ENCODE data around the gene NBEA. TPM values are rescaled to one million over a fixed set of nuclear protein-coding genes. Genes with fewer than 3 reads are reported as not detected.

NBEA gene
- total RNA-seq, 4 donors from 2014 or later, result 0.34 to 10.3 (median 2.4) TPM

DNA sequence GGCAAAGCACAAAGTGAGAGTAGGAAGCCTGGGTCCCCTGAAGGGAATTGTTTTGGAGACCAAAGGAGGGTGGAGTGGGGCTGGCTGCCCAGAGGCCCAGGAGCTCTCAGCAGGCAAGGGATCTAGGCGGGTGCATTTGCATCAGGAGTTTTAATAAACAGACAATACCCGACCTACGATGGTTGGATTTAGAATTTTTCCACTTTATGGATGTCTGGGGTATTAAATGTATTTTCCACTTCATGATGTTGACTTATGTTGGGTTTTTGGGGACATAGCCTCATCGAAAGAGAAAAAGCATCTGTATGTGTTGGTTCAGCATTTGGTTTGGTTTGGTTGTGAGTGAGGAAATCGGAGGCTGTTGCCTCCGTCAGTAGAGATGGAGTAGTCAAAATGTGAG, 739.6 kb downstream of the NBEA start:
- intact Hi-C loops (cut with DNase I), result no loop called here
- Histone ChIP-seq H3K36me3 (no peaks in the 10 kb centered on the region), H3K27ac (no peak overlapping the region), H3K9me3 (peaks cover 0 to 3% (median 0%) of the 10 kb centered on the region in 3 donors), H3K4me3 (no peak overlapping the region), H3K27me3 (no peaks in the 10 kb centered on the region), H3K4me1 (no peaks in the 10 kb centered on the region)
- no peak for TF ChIP-seq POLR2A (IDR thresholded peaks at IDR 0.05)
- TF ChIP-seq, protein P1, sequence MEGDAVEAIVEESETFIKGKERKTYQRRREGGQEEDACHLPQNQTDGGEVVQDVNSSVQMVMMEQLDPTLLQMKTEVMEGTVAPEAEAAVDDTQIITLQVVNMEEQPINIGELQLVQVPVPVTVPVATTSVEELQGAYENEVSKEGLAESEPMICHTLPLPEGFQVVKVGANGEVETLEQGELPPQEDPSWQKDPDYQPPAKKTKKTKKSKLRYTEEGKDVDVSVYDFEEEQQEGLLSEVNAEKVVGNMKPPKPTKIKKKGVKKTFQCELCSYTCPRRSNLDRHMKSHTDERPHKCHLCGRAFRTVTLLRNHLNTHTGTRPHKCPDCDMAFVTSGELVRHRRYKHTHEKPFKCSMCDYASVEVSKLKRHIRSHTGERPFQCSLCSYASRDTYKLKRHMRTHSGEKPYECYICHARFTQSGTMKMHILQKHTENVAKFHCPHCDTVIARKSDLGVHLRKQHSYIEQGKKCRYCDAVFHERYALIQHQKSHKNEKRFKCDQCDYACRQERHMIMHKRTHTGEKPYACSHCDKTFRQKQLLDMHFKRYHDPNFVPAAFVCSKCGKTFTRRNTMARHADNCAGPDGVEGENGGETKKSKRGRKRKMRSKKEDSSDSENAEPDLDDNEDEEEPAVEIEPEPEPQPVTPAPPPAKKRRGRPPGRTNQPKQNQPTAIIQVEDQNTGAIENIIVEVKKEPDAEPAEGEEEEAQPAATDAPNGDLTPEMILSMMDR (IDR thresholded peaks at IDR 0.05), result no peak
- WGBS, 2 donors, result 85 to 94% methylated on average over 6 of the region's 6 CpGs
- no peak for DNase-seq

DNA sequence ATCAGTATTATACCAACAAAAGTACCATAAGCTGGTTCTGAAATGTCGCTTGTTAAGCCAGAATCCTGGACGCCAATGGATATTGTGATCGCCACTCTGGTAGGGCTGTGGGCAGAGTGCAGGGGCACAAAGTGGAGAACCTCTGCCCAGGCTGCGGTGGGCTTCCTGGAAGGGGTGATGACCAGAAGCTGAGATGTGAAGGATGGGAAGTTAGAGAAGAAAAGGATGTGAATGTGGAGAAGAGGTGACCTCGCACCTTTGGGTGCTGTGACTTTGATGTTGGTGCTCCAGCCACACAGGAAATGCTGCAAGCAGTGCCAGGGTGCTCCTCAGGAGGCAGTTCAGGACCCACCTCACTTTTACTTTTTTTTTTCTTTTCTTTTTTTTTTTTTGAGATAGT, 742.4 kb downstream of the NBEA start:
- WGBS, 2 donors, result 81 to 90% methylated on average over 5 of the region's 5 CpGs
- Histone ChIP-seq H3K27me3 (no peaks in the 10 kb centered on the region), H3K27ac (no peak overlapping the region), H3K9me3 (no peaks in the 10 kb centered on the region), H3K36me3 (no peaks in the 10 kb centered on the region), H3K4me3 (no peak overlapping the region), H3K4me1 (no peaks in the 10 kb centered on the region)
- DNase-seq, result no peak
- intact Hi-C loops (cut with DNase I), result no loop called here
- no peak for TF ChIP-seq POLR2A (IDR thresholded peaks at IDR 0.05)
- TF ChIP-seq, protein P1 (IDR thresholded peaks at IDR 0.05), result no peak

DNA sequence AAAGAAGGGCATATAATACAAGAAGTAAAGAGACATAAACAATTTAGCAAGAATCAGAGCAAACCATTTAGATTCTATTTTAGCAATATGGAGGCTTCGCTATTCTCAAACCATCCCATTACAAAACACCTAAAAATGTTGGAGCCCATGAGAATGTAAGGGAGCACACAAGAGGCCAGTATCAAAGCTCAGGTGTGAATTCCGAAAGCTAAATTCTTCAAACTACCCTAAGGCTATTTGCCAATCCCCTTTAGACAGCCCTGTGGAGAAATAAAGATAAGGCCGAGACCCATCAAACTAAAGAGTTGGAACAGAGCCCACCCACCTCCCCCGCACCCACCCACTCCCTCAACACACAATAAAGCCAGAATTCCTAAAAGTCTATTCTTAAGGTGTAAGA, 745.3 kb downstream of the NBEA start:
- Histone ChIP-seq H3K27ac (no peak overlapping the region), H3K36me3 (no peaks in the 10 kb centered on the region), H3K4me1 (no peaks in the 10 kb centered on the region), H3K4me3 (no peak overlapping the region), H3K9me3 (no peaks in the 10 kb centered on the region), H3K27me3 (no peaks in the 10 kb centered on the region)
- WGBS, 2 donors, result 68 to 85% methylated on average over 3 to 4 of the region's 4 CpGs
- intact Hi-C loops (cut with DNase I), result no loop called here
- TF ChIP-seq, protein P1 (IDR thresholded peaks at IDR 0.05), result no peak
- TF ChIP-seq POLR2A (IDR thresholded peaks at IDR 0.05), result no peak
- no peak for DNase-seq

DNA sequence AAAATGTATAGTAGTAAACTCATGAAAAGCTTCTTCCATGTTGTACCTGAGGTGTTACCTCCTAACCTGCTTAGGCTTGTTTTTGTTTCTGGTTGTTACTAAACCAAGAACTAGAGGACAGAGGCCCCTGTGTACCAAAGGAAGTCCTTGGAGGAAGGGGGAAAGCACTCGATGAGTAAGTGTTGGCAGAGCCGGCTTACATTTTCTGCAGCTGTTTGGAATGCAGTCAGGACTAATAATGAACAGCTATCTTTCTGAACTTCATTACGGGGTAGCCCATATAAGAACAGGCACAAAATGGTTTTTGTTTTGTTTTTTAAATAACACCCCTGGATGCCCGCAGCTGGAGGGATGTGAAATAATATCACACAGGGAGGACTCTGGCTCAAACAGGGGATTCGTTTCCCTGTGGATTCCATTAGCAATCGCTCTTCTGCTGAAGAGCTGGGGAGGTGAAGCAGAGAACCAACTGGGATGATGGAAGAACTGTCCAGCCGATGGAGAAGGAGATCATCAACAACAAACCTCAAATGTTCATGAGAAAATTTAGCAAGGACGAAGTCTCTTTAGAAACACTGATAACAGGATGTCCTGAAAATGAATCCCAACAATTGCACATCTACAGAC, 748.6 kb downstream of the NBEA start:
- Histone ChIP-seq H3K4me3 (no peak overlapping the region), H3K27ac (no peak overlapping the region), H3K27me3 (no peaks in the 10 kb centered on the region), H3K36me3 (no peaks in the 10 kb centered on the region), H3K9me3 (no peaks in the 10 kb centered on the region), H3K4me1 (no peaks in the 10 kb centered on the region)
- DNase-seq, result no peak
- intact Hi-C loops (cut with DNase I), result no loop called here
- TF ChIP-seq, protein P1 (IDR thresholded peaks at IDR 0.05), result no peak
- no peak for TF ChIP-seq POLR2A (IDR thresholded peaks at IDR 0.05)
- 44 to 51% methylated on average over 8 of the region's 8 CpGs for WGBS, 2 donors

DNA sequence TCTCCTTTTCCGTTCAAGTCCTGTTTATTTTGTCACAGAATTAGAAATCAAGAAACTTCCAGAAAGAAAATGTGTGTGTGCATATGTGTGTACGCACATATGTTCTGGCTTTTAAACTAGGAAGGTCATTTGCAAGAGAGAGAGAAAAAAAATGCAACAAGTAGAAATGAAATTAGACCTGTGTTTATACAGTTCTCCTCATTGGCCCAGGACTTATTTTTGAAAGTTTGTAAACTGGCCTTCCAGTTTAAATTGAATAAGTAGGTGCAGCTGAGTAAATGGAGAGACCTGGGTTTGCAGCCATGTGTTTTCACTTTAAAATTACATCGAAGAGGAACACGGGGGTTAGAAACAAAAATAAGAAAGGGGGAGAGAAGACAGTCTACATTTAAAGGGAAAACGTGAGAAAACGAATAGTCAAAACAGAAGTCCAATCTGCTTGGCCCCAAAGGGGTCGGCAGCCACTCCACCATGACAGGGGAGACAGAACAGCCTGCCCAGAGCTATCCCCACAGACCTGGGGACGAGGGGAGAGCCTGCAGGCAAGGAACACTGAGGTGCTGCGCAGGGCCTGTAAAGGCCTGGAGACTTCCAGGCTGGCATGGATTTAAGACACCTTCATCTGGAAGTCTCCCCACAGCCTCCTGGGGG, 751.2 kb downstream of the NBEA start:
- TF ChIP-seq, protein P1 (IDR thresholded peaks at IDR 0.05), result no peak
- TF ChIP-seq POLR2A (IDR thresholded peaks at IDR 0.05), result no peak
- Histone ChIP-seq H3K36me3 (no peaks in the 10 kb centered on the region), H3K4me3 (no peak overlapping the region), H3K27ac (peak overlapping the region in 1 of 4 donors; percentile 33), H3K4me1 (no peaks in the 10 kb centered on the region), H3K9me3 (no peaks in the 10 kb centered on the region), H3K27me3 (no peaks in the 10 kb centered on the region)
- WGBS, 2 donors, result 66 to 74% methylated on average over 9 of the region's 9 CpGs
- no peak for DNase-seq
- intact Hi-C loops (cut with DNase I), result no loop called here
